CD14-positive monocyte (primary cell): ENCODE measurements around the gene UST. TPM values are rescaled to one million over a fixed set of nuclear protein-coding genes. Genes with fewer than 3 reads are reported as not detected.

Experiments
- DNase-seq, 3 donors: peaks; one replicate each; pipeline ENCODE4 v3.0.0-alpha.2; 2011 to 2022
- H2AFZ ChIP-seq: 2 replicates; pipeline ENCODE4 v1.6.0; 2012; ENCODE audit warnings: mild to moderate bottlenecking, low read depth, low read length, inconsistent platforms; ENCODE audit not compliant: insufficient read depth, poor library complexity, severe bottlenecking
- H3K27ac ChIP-seq, 2 donors: 1 replicate in 1 of 2; 2 replicates in 1 of 2; pipeline ENCODE4 v1.5.1; 2012 to 2013; ENCODE audit warnings: low read length in 2 of 2, control low read depth in 1 of 2, inconsistent platforms in 1 of 2, low read depth in 1 of 2, mild to moderate bottlenecking in 1 of 2
- H3K27me3 ChIP-seq, 2 donors: one replicate each; pipeline versions ENCODE4 v1.6.0 to v1.6.1; 2011 to 2013; ENCODE audit warnings: low read length in 2 of 2; ENCODE audit not compliant: control insufficient read depth in 2 of 2, insufficient read depth in 2 of 2
- H3K36me3 ChIP-seq, 2 donors: replicated peaks in 1 of 2; 1 replicate in 1 of 2; 2 replicates in 1 of 2; pipeline versions ENCODE4 v1.5.1 to v1.6.1; 2012 to 2013; ENCODE audit warnings: low read length in 2 of 2, control low read depth in 1 of 2, inconsistent platforms in 1 of 2, mild to moderate bottlenecking in 1 of 2; ENCODE audit not compliant: insufficient read depth in 2 of 2, control insufficient read depth in 1 of 2
- H3K4me1 ChIP-seq, 2 donors: 1 replicate in 1 of 2; 2 replicates in 1 of 2; pipeline versions ENCODE4 v1.5.1 to v1.6.1; 2012 to 2013; ENCODE audit warnings: low read length in 2 of 2, control low read depth in 1 of 2, inconsistent platforms in 1 of 2, mild to moderate bottlenecking in 1 of 2, moderate library complexity in 1 of 2; ENCODE audit not compliant: insufficient read depth in 2 of 2, control insufficient read depth in 1 of 2
- H3K4me2 ChIP-seq: replicated peaks from 2 replicates; pipeline ENCODE3; 2012; ENCODE audit warnings: low read length, moderate library complexity, mild to moderate bottlenecking; ENCODE audit not compliant: poor library complexity, severe bottlenecking; ENCODE audit errors: extremely low read depth
- H3K4me3 ChIP-seq, 3 experiments: fragments of 200-600 bp in 1 of 3; sonication (generic) in 1 of 3; replicated peaks in 1 of 3; 1 replicate in 2 of 3; 2 replicates in 1 of 3; pipeline ENCODE4 v1.5.1; 2011 to 2013; ENCODE audit warnings: low read length in 3 of 3, mild to moderate bottlenecking in 3 of 3, control low read depth in 2 of 3, low read depth in 2 of 3, inconsistent platforms in 1 of 3, moderate library complexity in 1 of 3
- H3K79me2 ChIP-seq: 2 replicates; pipeline ENCODE4 v1.6.0; 2012; ENCODE audit warnings: mild to moderate bottlenecking, control low read depth, inconsistent platforms, low read length, moderate library complexity; ENCODE audit not compliant: insufficient read depth
- H3K9ac ChIP-seq: 2 replicates; pipeline ENCODE4 v1.6.0; 2017; ENCODE audit warnings: low read length, mild to moderate bottlenecking; ENCODE audit not compliant: insufficient read depth, poor library complexity, severe bottlenecking
- H3K9me3 ChIP-seq, 2 donors: replicated peaks in 1 of 2; 1 replicate in 1 of 2; 2 replicates in 1 of 2; pipeline versions ENCODE4 v1.5.1 to v1.6.1; 2012 to 2013; ENCODE audit warnings: low read length in 2 of 2, control low read depth in 1 of 2; ENCODE audit not compliant: control insufficient read depth in 1 of 2, insufficient read depth in 1 of 2
- H4K20me1 ChIP-seq: 2 replicates; pipeline ENCODE4 v1.6.0; 2012; ENCODE audit warnings: mild to moderate bottlenecking, low read length, control low read depth, moderate library complexity; ENCODE audit not compliant: insufficient read depth
- H3K27ac Mint-ChIP-seq, 7 donors: one replicate each; pipeline ENCODE4 v1.8.0; 2020; ENCODE audit warnings: mild to moderate bottlenecking in 7 of 7, mixed read lengths in 7 of 7, moderate library complexity in 6 of 7, inconsistent platforms in 2 of 7
- H3K27me3 Mint-ChIP-seq, 3 donors: one replicate each; pipeline ENCODE4 v1.8.0; 2021 to 2022; ENCODE audit warnings: low read depth in 3 of 3, mild to moderate bottlenecking in 3 of 3, mixed read lengths in 3 of 3, moderate library complexity in 3 of 3, inconsistent platforms in 1 of 3
- H3K36me3 Mint-ChIP-seq, 2 donors: one replicate each; pipeline ENCODE4 v1.8.0; 2020; ENCODE audit warnings: mixed read lengths in 2 of 2, inconsistent platforms in 1 of 2, mild to moderate bottlenecking in 1 of 2
- H3K4me1 Mint-ChIP-seq: one replicate; pipeline ENCODE4 v1.8.0; 2020; ENCODE audit warnings: mild to moderate bottlenecking, mixed read lengths
- H3K4me3 Mint-ChIP-seq, 2 donors: one replicate each; pipeline ENCODE4 v1.8.0; 2020; ENCODE audit warnings: mild to moderate bottlenecking in 2 of 2, mixed read lengths in 2 of 2, moderate library complexity in 1 of 2
- H3K9me3 Mint-ChIP-seq, 7 donors: one replicate each; pipeline ENCODE4 v1.8.0; 2020 to 2022; ENCODE audit warnings: mixed read lengths in 7 of 7, mild to moderate bottlenecking in 6 of 7, moderate library complexity in 6 of 7, inconsistent platforms in 2 of 7
- WGBS: methylation state at CpG from one replicate; pipeline ENCODE4 v1.1.5; 2013; ENCODE audit warnings: missing lambda C conversion rate; ENCODE audit not compliant: insufficient coverage; 5-methylcytosine and 5-hydroxymethylcytosine counted together
- intact Hi-C, 2 donors: fragments of 100-400 bp; cut with micrococcal nuclease; formaldehyde crosslinking; loops; one replicate each; pipeline versions ENCODE4 v1.15.0 to v1.15.1; 2023
- polyA plus RNA-seq, 3 donors: library from polyadenylated mRNA; depleted of rRNA in 1 of 3; unstranded in 2 of 3; stranded (reverse) in 1 of 3; fragments of 300-500 nt in 2 of 3; fragments of >200 nt in 1 of 3; fragmentation: Illumina TruSeq in 2 of 3; gene quantifications; 1 replicate in 2 of 3; 2 replicates in 1 of 3; pipeline ENCODE4 v1.2.3, GENCODE V29; 2012 to 2021
- TF ChIP-seq, protein P1 (sequence below): fragments of 200-600 bp; IDR thresholded peaks from one replicate; pipeline ENCODE4 v1.8.0; 2022; ENCODE audit warnings: antibody characterized with exemption, mild to moderate bottlenecking

The UST gene
- polyA plus RNA-seq, 3 donors, result 0.33 to 0.53 (median 0.48) TPM

GRCh38 chr6:148819852-148820251 lies 73.0 kb downstream of the UST start:
- WGBS, result 90% methylated on average over 3 of the region's 6 CpGs
- no peak for DNase-seq
- peaks cover 7% of the 10 kb centered on the region for H3K4me1 Mint-ChIP-seq
- no peaks in the 10 kb centered on the region for H3K36me3 Mint-ChIP-seq
- intact Hi-C loops, result no loop called here
- no peaks in the 10 kb centered on the region for H3K4me1 ChIP-seq
- H3K27me3 Mint-ChIP-seq, result peaks cover 4 to 10% (median 6%) of the 10 kb centered on the region in 3 donors
- no peak overlapping the region for H2AFZ ChIP-seq
- H3K36me3 ChIP-seq, result no peaks in the 10 kb centered on the region
- no peaks in the 10 kb centered on the region for H3K79me2 ChIP-seq
- H3K9me3 Mint-ChIP-seq, result peaks cover 0 to 3% (median under 1%) of the 10 kb centered on the region in 7 donors
- H3K9me3 ChIP-seq, result no peaks in the 10 kb centered on the region
- no peak overlapping the region for H3K27ac Mint-ChIP-seq
- TF ChIP-seq, protein P1, sequence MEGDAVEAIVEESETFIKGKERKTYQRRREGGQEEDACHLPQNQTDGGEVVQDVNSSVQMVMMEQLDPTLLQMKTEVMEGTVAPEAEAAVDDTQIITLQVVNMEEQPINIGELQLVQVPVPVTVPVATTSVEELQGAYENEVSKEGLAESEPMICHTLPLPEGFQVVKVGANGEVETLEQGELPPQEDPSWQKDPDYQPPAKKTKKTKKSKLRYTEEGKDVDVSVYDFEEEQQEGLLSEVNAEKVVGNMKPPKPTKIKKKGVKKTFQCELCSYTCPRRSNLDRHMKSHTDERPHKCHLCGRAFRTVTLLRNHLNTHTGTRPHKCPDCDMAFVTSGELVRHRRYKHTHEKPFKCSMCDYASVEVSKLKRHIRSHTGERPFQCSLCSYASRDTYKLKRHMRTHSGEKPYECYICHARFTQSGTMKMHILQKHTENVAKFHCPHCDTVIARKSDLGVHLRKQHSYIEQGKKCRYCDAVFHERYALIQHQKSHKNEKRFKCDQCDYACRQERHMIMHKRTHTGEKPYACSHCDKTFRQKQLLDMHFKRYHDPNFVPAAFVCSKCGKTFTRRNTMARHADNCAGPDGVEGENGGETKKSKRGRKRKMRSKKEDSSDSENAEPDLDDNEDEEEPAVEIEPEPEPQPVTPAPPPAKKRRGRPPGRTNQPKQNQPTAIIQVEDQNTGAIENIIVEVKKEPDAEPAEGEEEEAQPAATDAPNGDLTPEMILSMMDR, result no peak
- no peaks in the 10 kb centered on the region for H3K27me3 ChIP-seq
- H3K4me3 ChIP-seq, result no peak overlapping the region
- no peak overlapping the region for H3K4me2 ChIP-seq
- no peak overlapping the region for H3K27ac ChIP-seq
- H3K4me3 Mint-ChIP-seq, result no peak overlapping the region
- no peaks in the 10 kb centered on the region for H4K20me1 ChIP-seq
- H3K9ac ChIP-seq, result no peak overlapping the region

- H3K27me3 Mint-ChIP-seq, result peaks cover 4 to 9% (median 6%) of the 10 kb centered on the region in 3 donors
- Histone ChIP-seq H3K4me3 (no peak overlapping the region), H3K79me2 (no peaks in the 10 kb centered on the region), H3K27ac (no peak overlapping the region), H3K27me3 (no peaks in the 10 kb centered on the region), H2AFZ (no peak overlapping the region), H4K20me1 (no peaks in the 10 kb centered on the region), H3K9ac (no peak overlapping the region), H3K4me1 (no peaks in the 10 kb centered on the region), H3K9me3 (no peaks in the 10 kb centered on the region), H3K4me2 (no peak overlapping the region), H3K36me3 (no peaks in the 10 kb centered on the region)
- H3K9me3 Mint-ChIP-seq, result peaks cover 0 to 4% (median 2%) of the 10 kb centered on the region in 7 donors
- no peak for DNase-seq
- H3K4me1 Mint-ChIP-seq, result peaks cover 7% of the 10 kb centered on the region
- no peak overlapping the region for H3K27ac Mint-ChIP-seq
- no peaks in the 10 kb centered on the region for H3K36me3 Mint-ChIP-seq
- intact Hi-C loops, result no loop called here
- H3K4me3 Mint-ChIP-seq, result no peak overlapping the region
- TF ChIP-seq, protein P1, result no peak
Measured at GRCh38 chr6:148822819-148823218, 76.0 kb downstream of the UST start.
